Spleen (tissue), 7 donors: ENCODE measurements around the gene CTDSP2.

Experiments
- CTCF ChIP-seq, 11 experiments: fragments of 200-600 bp in 7 of 11; fragments of 450-650 bp in 4 of 11; sonication (generic) in 4 of 11; IDR thresholded peaks in 8 of 11; conservative IDR thresholded peaks in 3 of 11; 1 replicate in 7 of 11; 2 replicates in 4 of 11; pipeline versions ENCODE4 v1.4.0 to v1.8.0; 2016 to 2021; ENCODE audit warnings: antibody characterized with exemption in 11 of 11, inconsistent platforms in 4 of 11, mild to moderate bottlenecking in 1 of 11
- POLR2A ChIP-seq, 3 donors: fragments of 450-650 bp; IDR thresholded peaks; one replicate each; pipeline ENCODE4 v1.5.1; 2017; ENCODE audit warnings: antibody characterized with exemption in 3 of 3, mild to moderate bottlenecking in 1 of 3
- POLR2AphosphoS5 ChIP-seq, 3 donors: sonication (generic); formaldehyde crosslinking; IDR thresholded peaks; one replicate each; pipeline ENCODE4 v1.5.1; 2017; ENCODE audit warnings: antibody characterized with exemption in 3 of 3
- donor health status: DM: no; HTN: no; CAD: no; lungs with moderate emphysema.
- donor health status: DM: no; HTN: no; CAD: no.
- donor health status: DM: no; HTN: no; CAD: no.

GRCh38 chr12:57832966-57833365 lies 13.6 kb downstream of the CTDSP2 start:
- TF ChIP-seq CTCF (IDR thresholded peaks at IDR 0.05 in 8 of 11, conservative IDR thresholded peaks at IDR 0.05 in 3 of 11) (no peak), POLR2A (IDR thresholded peaks at IDR 0.05) (no peak), POLR2AphosphoS5 (IDR thresholded peaks at IDR 0.05) (peak in 2 of 3 donors; percentile 25 to 60)
